HTERT RPE-1 (cell line): ENCODE data around the gene DFFB.
"Not testable (repeated sequence)": the region's sequence is repeated elsewhere in the genome, so short reads cannot be mapped to it uniquely, and the experiment has no call there.

Source experiments
- in situ Hi-C: fragments of 300-500 bp; cut with MboI; formaldehyde crosslinking; loops from 4 replicates; pipeline ENCODE4 v1.14.3; 2020; ENCODE audit warnings: low sequenced_read_pairs

DFFB gene

DNA sequence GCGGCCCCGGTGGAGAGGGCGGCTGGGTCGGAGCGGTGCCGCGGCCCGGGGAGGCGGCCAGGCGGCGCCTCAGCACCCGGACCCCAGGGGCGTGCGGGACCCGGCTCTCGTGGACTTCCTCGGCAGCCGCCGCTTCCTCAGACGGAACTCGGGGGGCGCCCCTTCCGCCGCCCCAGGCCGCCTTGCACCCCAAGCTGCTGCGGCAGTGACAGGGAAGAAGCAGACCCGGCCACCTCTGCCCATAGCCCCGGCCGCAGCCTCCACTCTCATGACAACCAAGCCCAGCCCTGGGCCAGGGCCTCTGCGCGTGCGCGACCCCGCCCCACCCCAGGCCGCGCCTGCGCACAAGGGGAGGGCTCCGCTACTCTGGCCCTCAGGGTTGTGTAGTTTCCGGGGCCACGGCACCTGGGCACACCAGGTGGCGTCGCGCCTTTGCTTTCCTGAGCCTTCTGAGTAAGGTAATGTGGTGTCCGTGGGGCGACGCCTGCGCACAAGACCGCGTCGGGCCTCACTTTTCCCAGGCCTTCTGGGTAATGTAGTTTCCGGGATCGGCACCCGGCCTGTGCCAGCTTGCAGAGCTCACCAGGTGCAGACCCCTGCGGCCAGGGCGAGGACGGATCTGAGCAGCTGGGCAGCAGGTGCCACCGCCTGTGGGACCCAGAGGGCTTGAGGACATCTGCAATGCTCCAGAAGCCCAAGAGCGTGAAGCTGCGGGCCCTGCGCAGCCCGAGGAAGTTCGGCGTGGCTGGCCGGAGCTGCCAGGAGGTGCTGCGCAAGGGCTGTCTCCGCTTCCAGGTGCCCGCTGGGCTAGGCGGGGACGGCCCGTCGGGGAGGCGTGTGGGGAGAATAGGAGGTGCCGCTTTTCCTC is at the start of gene DFFB, which contains the start of gene CEP104:
TSS of gene DFFB (plus strand) at position 554 of the 868 bp plus-strand sequence. CDS start at position 682, 128 bp downstream.
TSS of gene CEP104 (minus strand) at position 289 of the 868 bp plus-strand sequence. CDS start 4,804 bp downstream, outside the sequence.
- in situ Hi-C loops: no loop called here

- in situ Hi-C loops: no loop called here
Observed at GRCh38 chr1:3807769-3808168, 49.5 kb upstream of the DFFB start.

DNA sequence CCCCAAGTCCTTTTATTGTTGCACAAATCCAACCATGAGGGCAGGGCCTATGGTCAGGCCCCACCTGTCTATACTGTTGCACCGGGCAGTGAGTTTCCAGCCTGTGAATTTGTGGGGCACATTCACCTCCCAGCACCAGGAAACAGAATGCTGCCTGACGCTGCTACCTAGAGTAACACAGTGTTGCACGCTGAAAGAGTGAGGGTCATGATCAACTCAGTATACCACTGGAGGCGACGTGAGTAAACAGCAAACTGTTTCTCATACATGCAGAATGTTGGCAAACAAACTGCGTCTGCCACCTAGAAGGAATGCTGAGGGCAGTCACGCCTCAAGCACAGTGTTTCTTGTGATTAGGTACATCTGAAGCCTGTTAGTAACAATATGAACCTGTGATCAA is 47.6 kb upstream of the DFFB start:
- in situ Hi-C loops: no loop called here

GRCh38 chr1:3810149-3810761 is 47.0 kb upstream of the DFFB start:
- in situ Hi-C loops: not testable (repeated sequence)

- in situ Hi-C loops: no loop called here
Observed at GRCh38 chr1:3811595-3811911, 45.7 kb upstream of the DFFB start.

GRCh38 chr1:3814065-3814464 is 43.2 kb upstream of the DFFB start:
- in situ Hi-C loops: no loop called here

GRCh38 chr1:3814771-3815561 is 42.3 kb upstream of the DFFB start:
- in situ Hi-C loops: no loop called here

DNA sequence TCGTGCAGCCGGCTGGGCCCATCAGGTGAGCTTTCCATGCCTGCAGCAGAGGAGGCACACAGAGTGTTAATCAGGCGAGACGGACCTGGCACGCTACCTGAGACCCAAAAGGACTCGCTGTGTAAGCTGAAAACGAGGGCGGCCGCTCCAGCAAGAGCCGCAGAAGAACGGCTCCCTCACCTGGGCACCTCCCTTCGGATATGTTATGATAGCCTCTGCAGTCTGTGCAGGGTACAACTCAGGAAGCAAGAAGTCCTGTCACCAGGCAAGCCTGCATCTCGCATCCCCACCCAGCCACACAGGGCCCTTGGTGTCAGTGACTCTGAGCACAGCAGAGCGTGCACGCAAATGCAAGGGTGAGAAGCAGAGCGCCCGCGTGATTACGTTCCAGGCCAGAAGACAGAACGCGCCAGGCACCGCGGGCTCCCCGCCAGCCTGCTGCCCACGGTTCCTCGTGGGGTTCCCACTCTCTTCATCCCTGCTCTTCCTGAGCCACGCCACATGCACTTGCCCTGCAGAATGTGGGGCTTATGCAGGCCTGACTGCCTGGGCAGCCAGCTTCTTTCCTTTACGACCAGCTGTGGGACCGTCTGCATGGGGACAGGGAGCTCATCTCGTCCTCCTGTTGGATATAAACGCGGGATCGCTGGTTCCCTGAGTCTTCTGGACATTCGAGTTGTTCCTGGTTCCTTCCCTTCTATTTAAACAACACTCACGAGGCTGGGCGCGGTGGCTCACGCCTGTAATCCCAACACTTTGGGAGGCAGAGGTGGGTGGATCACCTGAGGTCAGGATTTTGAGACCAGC is 40.7 kb upstream of the DFFB start:
- in situ Hi-C loops: no loop called here

GRCh38 chr1:3817138-3817740 is 40.0 kb upstream of the DFFB start:
- in situ Hi-C loops: no loop called here

GRCh38 chr1:3817821-3818597 is 39.3 kb upstream of the DFFB start:
- in situ Hi-C loops: no loop called here

DNA sequence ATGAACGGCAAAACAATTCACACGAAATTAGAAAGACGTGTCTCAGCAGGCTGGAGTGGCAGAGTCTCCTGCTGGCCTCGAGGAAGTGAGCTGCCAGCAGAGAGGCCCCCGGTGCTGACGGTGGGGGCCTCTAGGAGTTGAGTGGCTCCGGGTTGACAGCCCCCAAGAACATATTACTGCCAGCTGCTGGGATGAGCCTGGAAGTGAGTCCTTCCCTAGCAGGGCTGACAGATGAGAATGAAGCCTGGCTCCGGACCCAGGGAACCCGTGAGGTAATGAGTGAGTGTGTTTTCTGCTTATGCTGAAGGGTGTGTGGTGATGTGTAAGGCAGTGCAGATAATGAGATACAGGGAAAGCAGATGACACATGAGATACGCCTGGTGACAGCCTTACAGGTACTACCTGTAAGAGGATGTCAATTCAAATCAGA is 37.5 kb upstream of the DFFB start:
- in situ Hi-C loops: no loop called here

- in situ Hi-C loops: no loop called here
Observed at GRCh38 chr1:3820316-3820715, 37.0 kb upstream of the DFFB start.

GRCh38 chr1:3821004-3821403 is 36.3 kb upstream of the DFFB start:
- in situ Hi-C loops: no loop called here

GRCh38 chr1:3821447-3821846 is 35.8 kb upstream of the DFFB start:
- in situ Hi-C loops: no loop called here

- in situ Hi-C loops: no loop called here
Observed at GRCh38 chr1:3821908-3822307, 35.4 kb upstream of the DFFB start.

DNA sequence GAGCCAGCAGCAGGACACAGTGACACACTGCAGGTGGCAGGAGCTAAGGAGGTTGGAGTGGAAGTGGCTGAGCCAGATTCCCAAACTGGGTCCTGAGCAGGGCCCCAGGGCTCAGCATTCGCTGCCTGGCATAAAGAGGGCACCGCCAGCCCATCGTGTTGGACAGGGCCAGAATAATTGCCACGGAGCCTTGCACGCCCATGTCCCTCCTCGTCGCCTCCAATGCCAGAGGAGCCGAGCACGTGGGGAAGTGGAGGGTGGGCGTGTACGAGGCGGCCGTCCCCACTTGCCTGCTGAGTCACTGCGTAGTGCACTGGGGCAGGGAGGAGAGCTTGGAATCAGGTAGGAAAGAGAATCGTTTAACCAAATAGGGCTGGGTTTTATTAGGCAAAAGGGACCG is 34.9 kb upstream of the DFFB start:
- in situ Hi-C loops: no loop called here

- in situ Hi-C loops: no loop called here
Observed at GRCh38 chr1:3824650-3825049, 32.6 kb upstream of the DFFB start.

DNA sequence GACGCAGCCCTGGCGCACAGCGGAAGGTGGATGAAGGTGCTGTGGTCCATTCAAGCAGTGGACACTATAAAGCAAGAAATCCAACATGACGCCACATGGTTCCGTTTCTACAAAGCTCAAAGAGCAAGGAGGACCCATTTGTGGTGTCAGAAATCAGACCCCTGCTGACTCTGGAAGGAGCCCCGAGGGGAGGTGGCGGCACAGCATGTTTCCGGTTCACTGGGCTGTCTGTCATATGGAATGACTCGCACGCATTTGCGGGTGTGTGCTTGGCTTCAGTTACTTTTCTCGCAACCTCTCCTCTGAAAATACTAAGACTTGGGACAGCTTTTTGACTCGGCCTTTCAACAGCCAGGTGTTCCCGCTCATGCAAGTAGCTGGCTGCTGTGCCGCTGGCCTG is 31.9 kb upstream of the DFFB start:
- in situ Hi-C loops: no loop called here

DNA sequence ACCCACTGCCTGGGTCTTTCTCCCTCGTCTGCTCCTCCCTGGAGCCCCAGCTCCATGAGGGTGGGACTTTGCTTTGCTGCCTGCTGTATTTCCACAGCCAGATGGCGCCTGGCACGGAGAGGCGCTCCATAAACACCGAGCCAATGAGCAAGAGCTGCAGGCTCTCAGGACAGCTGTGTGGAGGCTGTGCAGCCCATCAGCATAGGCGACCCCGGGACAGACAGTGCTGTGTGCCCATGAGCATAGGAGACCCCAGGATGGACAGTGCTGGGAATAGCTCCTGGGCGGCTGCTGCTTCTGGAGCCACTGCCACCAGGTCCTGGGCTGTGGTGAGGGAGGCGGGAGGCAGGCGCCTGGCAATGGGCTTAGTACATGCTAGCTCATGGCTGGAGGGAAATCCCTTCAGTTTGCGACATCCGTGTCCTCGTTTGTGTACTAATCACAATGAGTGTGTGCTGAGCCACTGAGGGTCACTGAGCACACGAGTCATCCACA is 29.4 kb upstream of the DFFB start:
- in situ Hi-C loops: no loop called here
